ENCODE measurements around the gene BAAT.

The BAAT gene

GRCh38 chr9:101417977-101418376, 33.2 kb upstream of the BAAT start:
- H3K9me3 ChIP-seq (ENCODE audit: insufficient read depth, low read depth, low read length): no peaks in the 10 kb centered on the region
- no peak overlapping the region for H3K27ac ChIP-seq (ENCODE audit: low read length)
- no peak overlapping the region for H3K4me3 ChIP-seq (ENCODE audit: low read length)
- no peaks in the 10 kb centered on the region for H3K36me3 ChIP-seq (ENCODE audit: insufficient read depth, low read depth, low read length)
- no peak overlapping the region for H3K9ac ChIP-seq (ENCODE audit: low read depth, low read length)
- H3K27me3 ChIP-seq (ENCODE audit: insufficient read depth, low read length): no peaks in the 10 kb centered on the region
- no peaks in the 10 kb centered on the region for H3K4me1 ChIP-seq (ENCODE audit: insufficient read depth, low read length)

GRCh38 chr9:101417389-101417788, 32.6 kb upstream of the BAAT start:
- Histone ChIP-seq H3K9me3 (ENCODE audit: insufficient read depth, low read depth, low read length) (no peaks in the 10 kb centered on the region), H3K36me3 (ENCODE audit: insufficient read depth, low read depth, low read length) (no peaks in the 10 kb centered on the region), H3K27ac (ENCODE audit: low read length) (no peak overlapping the region), H3K27me3 (ENCODE audit: insufficient read depth, low read length) (no peaks in the 10 kb centered on the region), H3K9ac (ENCODE audit: low read depth, low read length) (no peak overlapping the region), H3K4me1 (ENCODE audit: insufficient read depth, low read length) (no peaks in the 10 kb centered on the region), H3K4me3 (ENCODE audit: low read length) (no peak overlapping the region)

- Histone ChIP-seq H3K4me1 (ENCODE audit: insufficient read depth, low read length) (no peaks in the 10 kb centered on the region), H3K27ac (ENCODE audit: low read length) (no peak overlapping the region), H3K27me3 (ENCODE audit: insufficient read depth, low read length) (no peaks in the 10 kb centered on the region), H3K9me3 (ENCODE audit: insufficient read depth, low read depth, low read length) (peaks cover 12% of the 10 kb centered on the region), H3K36me3 (ENCODE audit: insufficient read depth, low read depth, low read length) (peaks cover 2% of the 10 kb centered on the region; the same call in 1 of the 2 replicates), H3K9ac (ENCODE audit: low read depth, low read length) (no peak overlapping the region), H3K4me3 (ENCODE audit: low read length) (no peak overlapping the region)
Observed at GRCh38 chr9:101415578-101415977, 30.8 kb upstream of the BAAT start.

GRCh38 chr9:101414839-101415238, 30.0 kb upstream of the BAAT start:
- no peak overlapping the region for H3K4me3 ChIP-seq (ENCODE audit: low read length)
- no peaks in the 10 kb centered on the region for H3K27me3 ChIP-seq (ENCODE audit: insufficient read depth, low read length)
- H3K36me3 ChIP-seq (ENCODE audit: insufficient read depth, low read depth, low read length): peaks cover 8% of the 10 kb centered on the region; the same call in 1 of the 2 replicates
- H3K4me1 ChIP-seq (ENCODE audit: insufficient read depth, low read length): no peaks in the 10 kb centered on the region
- peaks cover 19% of the 10 kb centered on the region for H3K9me3 ChIP-seq (ENCODE audit: insufficient read depth, low read depth, low read length)
- no peak overlapping the region for H3K27ac ChIP-seq (ENCODE audit: low read length)
- no peak overlapping the region for H3K9ac ChIP-seq (ENCODE audit: low read depth, low read length)

GRCh38 chr9:101409079-101409477, 24.3 kb upstream of the BAAT start:
- Histone ChIP-seq H3K9me3 (ENCODE audit: insufficient read depth, low read depth, low read length) (peaks cover 58% of the 10 kb centered on the region), H3K9ac (ENCODE audit: low read depth, low read length) (no peak overlapping the region), H3K4me1 (ENCODE audit: insufficient read depth, low read length) (no peaks in the 10 kb centered on the region), H3K4me3 (ENCODE audit: low read length) (0 out of 2 replicates have a peak overlapping the region, but pooled peaks have one; percentile 20), H3K27ac (ENCODE audit: low read length) (no peak overlapping the region), H3K36me3 (ENCODE audit: insufficient read depth, low read depth, low read length) (peaks cover 65% of the 10 kb centered on the region), H3K27me3 (ENCODE audit: insufficient read depth, low read length) (no peaks in the 10 kb centered on the region)

- Histone ChIP-seq H3K4me3 (ENCODE audit: low read length) (peak overlapping the region; percentile 13; the same call in 1 of the 2 replicates), H3K9ac (ENCODE audit: low read depth, low read length) (no peak overlapping the region), H3K9me3 (ENCODE audit: insufficient read depth, low read depth, low read length) (peaks cover 61% of the 10 kb centered on the region), H3K27me3 (ENCODE audit: insufficient read depth, low read length) (no peaks in the 10 kb centered on the region), H3K27ac (ENCODE audit: low read length) (no peak overlapping the region), H3K4me1 (ENCODE audit: insufficient read depth, low read length) (no peaks in the 10 kb centered on the region), H3K36me3 (ENCODE audit: insufficient read depth, low read depth, low read length) (peaks cover 71% of the 10 kb centered on the region)
Observed at GRCh38 chr9:101408374-101409078, 23.7 kb upstream of the BAAT start.

- Histone ChIP-seq H3K4me3 (ENCODE audit: low read length) (no peak overlapping the region), H3K9me3 (ENCODE audit: insufficient read depth, low read depth, low read length) (peaks cover 30% of the 10 kb centered on the region), H3K4me1 (ENCODE audit: insufficient read depth, low read length) (peaks cover 5% of the 10 kb centered on the region; the same call in 1 of the 2 replicates), H3K27ac (ENCODE audit: low read length) (no peak overlapping the region), H3K27me3 (ENCODE audit: insufficient read depth, low read length) (no peaks in the 10 kb centered on the region), H3K9ac (ENCODE audit: low read depth, low read length) (no peak overlapping the region), H3K36me3 (ENCODE audit: insufficient read depth, low read depth, low read length) (peaks cover 86% of the 10 kb centered on the region)
Observed at GRCh38 chr9:101403516-101404285, 18.9 kb upstream of the BAAT start.

- peak overlapping the region; percentile 81 for H3K4me3 ChIP-seq (ENCODE audit: low read length)
- H3K36me3 ChIP-seq (ENCODE audit: insufficient read depth, low read depth, low read length): peaks cover 66% of the 10 kb centered on the region
- no peak overlapping the region for H3K9ac ChIP-seq (ENCODE audit: low read depth, low read length)
- H3K9me3 ChIP-seq (ENCODE audit: insufficient read depth, low read depth, low read length): peaks cover 3% of the 10 kb centered on the region; the same call in 1 of the 2 replicates
- no peak overlapping the region for H3K27ac ChIP-seq (ENCODE audit: low read length)
- no peaks in the 10 kb centered on the region for H3K27me3 ChIP-seq (ENCODE audit: insufficient read depth, low read length)
- peaks cover 5% of the 10 kb centered on the region; the same call in 1 of the 2 replicates for H3K4me1 ChIP-seq (ENCODE audit: insufficient read depth, low read length)
Observed at GRCh38 chr9:101400120-101400519, 15.3 kb upstream of the BAAT start.

DNA sequence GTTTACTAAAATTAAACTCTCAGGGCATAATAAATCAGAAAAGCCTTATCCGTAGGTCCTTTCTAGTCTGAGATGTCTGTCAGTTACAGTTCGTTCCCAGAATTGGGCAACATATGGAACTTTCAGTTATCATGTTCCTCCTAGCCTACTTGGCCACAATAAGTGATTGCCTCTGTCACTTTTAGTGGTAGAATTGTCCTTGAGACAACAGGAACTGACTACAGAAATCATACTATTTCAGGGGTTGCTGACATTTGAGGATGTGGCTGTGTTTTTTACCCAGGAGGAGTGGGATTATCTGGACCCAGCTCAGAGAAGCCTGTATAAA, 14.8 kb upstream of the BAAT start:
- no peaks in the 10 kb centered on the region for H3K27me3 ChIP-seq (ENCODE audit: insufficient read depth, low read length)
- peak overlapping the region; percentile 81 for H3K4me3 ChIP-seq (ENCODE audit: low read length)
- peak overlapping the region; percentile 76; the same call in 1 of the 2 replicates for H3K9ac ChIP-seq (ENCODE audit: low read depth, low read length)
- H3K4me1 ChIP-seq (ENCODE audit: insufficient read depth, low read length): peaks cover 5% of the 10 kb centered on the region; the same call in 1 of the 2 replicates
- H3K27ac ChIP-seq (ENCODE audit: low read length): no peak overlapping the region
- peaks cover 65% of the 10 kb centered on the region for H3K36me3 ChIP-seq (ENCODE audit: insufficient read depth, low read depth, low read length)
- H3K9me3 ChIP-seq (ENCODE audit: insufficient read depth, low read depth, low read length): peaks cover 8% of the 10 kb centered on the region; the same call in 1 of the 2 replicates

GRCh38 chr9:101398930-101399642, 14.3 kb upstream of the BAAT start:
- Histone ChIP-seq H3K9ac (ENCODE audit: low read depth, low read length) (peak overlapping the region; percentile 76), H3K27ac (ENCODE audit: low read length) (no peak overlapping the region), H3K36me3 (ENCODE audit: insufficient read depth, low read depth, low read length) (peaks cover 65% of the 10 kb centered on the region), H3K9me3 (ENCODE audit: insufficient read depth, low read depth, low read length) (peaks cover 13% of the 10 kb centered on the region), H3K27me3 (ENCODE audit: insufficient read depth, low read length) (no peaks in the 10 kb centered on the region), H3K4me3 (ENCODE audit: low read length) (peak overlapping the region; percentile 81), H3K4me1 (ENCODE audit: insufficient read depth, low read length) (peaks cover 5% of the 10 kb centered on the region; the same call in 1 of the 2 replicates)

DNA sequence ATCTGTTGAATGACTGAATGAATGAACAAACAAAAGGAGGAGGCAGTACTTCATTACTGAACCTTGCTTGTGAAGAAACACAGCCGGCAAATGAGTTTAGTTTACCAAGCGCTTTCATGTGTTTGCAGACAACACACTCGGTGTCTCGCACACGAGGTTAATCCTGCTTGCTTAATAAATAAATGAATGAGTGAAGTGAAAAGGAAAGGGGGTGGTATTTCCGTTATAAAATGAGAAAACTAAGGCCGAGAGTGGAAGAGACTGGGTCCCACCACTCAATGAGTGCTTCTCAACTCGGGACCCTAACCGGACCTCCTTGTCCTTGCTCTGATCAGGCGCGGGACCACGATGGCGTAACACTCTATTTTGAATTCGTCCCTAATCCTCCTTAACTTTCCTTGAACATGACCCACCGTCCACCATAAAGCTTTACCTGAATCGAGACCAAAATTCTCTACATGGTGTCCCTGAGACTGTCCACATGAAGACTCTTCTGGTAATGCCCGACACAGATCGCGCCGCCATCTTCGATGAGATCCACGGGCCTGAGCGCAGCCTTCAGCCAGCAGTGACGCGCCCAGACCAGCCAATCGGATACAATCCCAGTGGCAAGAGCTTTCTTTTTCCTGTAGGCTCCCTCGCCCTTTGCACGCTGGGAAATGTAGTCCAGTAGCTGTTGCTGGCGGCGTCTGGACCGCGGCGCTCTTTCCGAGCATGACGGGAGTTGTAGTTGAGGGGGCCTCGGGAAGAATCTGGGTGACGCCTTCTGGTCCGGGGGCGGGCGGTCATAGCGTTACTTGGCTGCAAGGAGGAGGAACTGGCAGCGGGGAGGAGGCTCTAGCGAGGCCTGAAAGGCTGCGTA, 13.5 kb upstream of the BAAT start, which contains the start of the genes MRPL50 and ZNF189:
TSS of gene MRPL50 (minus strand) at position 551 of the 862 bp plus-strand sequence. CDS start at position 525, 26 bp downstream.
TSS of gene ZNF189 (plus strand) at position 784 of the 862 bp plus-strand sequence. CDS start 306 bp downstream, outside the sequence.
- Histone ChIP-seq H3K9ac (ENCODE audit: low read depth, low read length) (peak within 1 kb of the TSS; percentile 87), H3K27me3 (ENCODE audit: insufficient read depth, low read length) (no peaks in the 10 kb centered on the region), H3K4me3 (ENCODE audit: low read length) (peak within 1 kb of the TSS; percentile 81), H3K36me3 (ENCODE audit: insufficient read depth, low read depth, low read length) (peaks cover 59% of the 10 kb centered on the region), H3K27ac (ENCODE audit: low read length) (peak within 1 kb of the TSS; percentile 44), H3K9me3 (ENCODE audit: insufficient read depth, low read depth, low read length) (peaks cover 17% of the 10 kb centered on the region), H3K4me1 (ENCODE audit: insufficient read depth, low read length) (peaks cover 5% of the 10 kb centered on the region; the same call in 1 of the 2 replicates)
